ENCODE data around the gene MEIOC.

Gene MEIOC

DNA sequence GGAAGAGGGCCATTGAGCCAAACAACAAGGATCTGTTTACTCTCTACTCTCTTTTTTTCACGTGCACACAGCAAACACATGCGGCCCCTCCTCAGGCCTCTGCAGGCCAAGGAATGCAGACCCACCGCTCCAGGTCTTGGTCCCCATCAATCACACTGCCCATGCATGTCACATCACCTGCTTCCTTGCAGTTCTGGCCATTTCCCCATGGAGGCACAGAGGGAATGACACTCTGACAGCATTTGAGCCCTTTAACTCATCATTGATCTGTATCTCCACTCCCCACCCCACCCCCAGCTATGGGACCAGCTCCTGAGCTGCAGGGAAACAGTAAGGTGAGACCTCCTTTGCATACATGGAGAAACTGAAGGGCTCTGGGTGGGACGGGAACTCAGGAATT lies 45.9 kb upstream of the MEIOC start:
- TF ChIP-seq POLR2AphosphoS5 (IDR thresholded peaks at IDR 0.05; ENCODE audit: low read depth, low read length) = no peak
- TF ChIP-seq REST (IDR thresholded peaks at IDR 0.05; ENCODE audit: insufficient read depth in 1 of 2, low read depth in 2 of 2, low read length in 2 of 2) = no peak
- no peak for TF ChIP-seq FOXP2 (optimal IDR thresholded peaks at IDR 0.05; ENCODE audit: borderline replicate concordance, extremely low read depth, extremely low read length, insufficient read depth)
- TF ChIP-seq SIN3A (IDR thresholded peaks at IDR 0.05; ENCODE audit: borderline replicate concordance, insufficient read depth, low read length) = no peak
- TF ChIP-seq TAF1 (IDR thresholded peaks at IDR 0.05; ENCODE audit: borderline replicate concordance, insufficient read depth, low read length) = no peak

DNA sequence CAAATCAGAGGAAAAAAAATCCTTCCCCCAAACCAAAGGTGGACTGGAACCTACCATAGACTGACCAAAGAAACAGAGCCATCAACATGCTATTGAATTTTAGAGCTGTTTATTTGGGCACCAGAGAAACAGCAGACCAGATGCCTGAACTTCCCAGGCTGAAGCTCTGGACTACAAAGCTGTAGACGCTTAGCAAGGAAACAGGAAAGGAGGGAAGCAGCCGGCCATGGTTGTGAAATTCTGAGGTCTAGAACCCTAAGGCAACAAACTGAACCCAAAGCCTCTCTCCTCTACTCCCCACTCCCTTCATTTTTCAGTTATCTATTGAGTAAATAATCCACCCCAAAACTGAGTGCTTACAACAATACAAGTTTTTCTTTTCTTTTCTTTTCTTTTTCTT lies 45.4 kb upstream of the MEIOC start:
- no peak for TF ChIP-seq REST (IDR thresholded peaks at IDR 0.05; ENCODE audit: insufficient read depth in 1 of 2, low read depth in 2 of 2, low read length in 2 of 2)
- TF ChIP-seq TAF1 (IDR thresholded peaks at IDR 0.05; ENCODE audit: borderline replicate concordance, insufficient read depth, low read length) = no peak
- no peak for TF ChIP-seq POLR2AphosphoS5 (IDR thresholded peaks at IDR 0.05; ENCODE audit: low read depth, low read length)
- no peak for TF ChIP-seq FOXP2 (optimal IDR thresholded peaks at IDR 0.05; ENCODE audit: borderline replicate concordance, extremely low read depth, extremely low read length, insufficient read depth)
- no peak for TF ChIP-seq SIN3A (IDR thresholded peaks at IDR 0.05; ENCODE audit: borderline replicate concordance, insufficient read depth, low read length)

DNA sequence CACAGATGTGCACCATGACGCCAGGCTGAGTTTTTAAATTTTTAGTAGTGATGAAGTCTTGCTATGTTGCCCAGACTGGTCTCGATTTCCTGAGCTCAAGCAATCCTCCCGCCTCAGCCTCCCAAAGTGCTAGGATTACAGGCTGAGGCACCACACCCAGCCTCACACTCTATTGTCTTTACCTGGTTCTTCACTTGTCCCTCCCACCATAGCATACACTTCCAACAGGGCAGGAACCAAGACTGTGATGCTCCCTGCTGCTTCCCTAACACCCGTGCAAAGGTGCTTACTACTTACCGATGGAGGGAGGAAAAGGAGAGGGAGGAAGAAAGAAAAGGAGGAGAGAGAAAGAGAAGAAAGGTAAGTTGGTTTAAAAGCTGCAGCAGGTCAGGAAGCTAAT lies 41.4 kb upstream of the MEIOC start:
- no peak for TF ChIP-seq FOXP2 (optimal IDR thresholded peaks at IDR 0.05; ENCODE audit: borderline replicate concordance, extremely low read depth, extremely low read length, insufficient read depth)
- TF ChIP-seq REST (IDR thresholded peaks at IDR 0.05; ENCODE audit: insufficient read depth in 1 of 2, low read depth in 2 of 2, low read length in 2 of 2) = no peak
- no peak for TF ChIP-seq POLR2AphosphoS5 (IDR thresholded peaks at IDR 0.05; ENCODE audit: low read depth, low read length)
- no peak for TF ChIP-seq TAF1 (IDR thresholded peaks at IDR 0.05; ENCODE audit: borderline replicate concordance, insufficient read depth, low read length)
- TF ChIP-seq SIN3A (IDR thresholded peaks at IDR 0.05; ENCODE audit: borderline replicate concordance, insufficient read depth, low read length) = no peak

DNA sequence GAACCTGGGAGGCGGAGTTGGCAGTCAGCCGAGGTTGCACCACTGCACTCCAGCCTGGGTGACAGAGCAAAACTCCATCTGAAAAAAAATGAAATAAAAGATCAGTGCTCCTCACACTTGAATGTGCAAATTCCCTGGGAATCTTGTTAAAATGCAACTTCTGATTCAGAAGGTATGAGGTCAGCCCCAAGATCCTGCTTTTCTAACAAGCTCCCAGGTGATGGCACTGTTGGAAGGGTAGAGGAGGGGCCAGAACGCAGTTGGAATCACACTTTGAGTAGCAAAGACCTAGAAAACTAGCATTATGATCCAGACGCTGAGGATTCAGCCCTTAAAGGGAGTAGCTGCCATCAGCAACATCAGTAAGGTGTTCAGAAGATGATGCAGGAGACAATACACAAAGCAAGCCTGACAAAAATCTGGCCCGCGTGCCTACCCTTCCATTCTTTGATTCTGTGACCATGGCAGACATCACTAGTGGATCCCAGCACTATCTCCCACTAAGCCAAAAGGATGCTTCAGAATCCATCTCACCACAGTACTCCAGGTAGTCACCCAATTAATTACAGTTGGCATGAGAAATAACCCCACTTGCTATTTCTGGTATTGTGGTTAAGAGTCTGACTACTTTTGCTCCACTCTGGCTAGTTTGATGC lies 33.1 kb upstream of the MEIOC start:
- TF ChIP-seq SIN3A (IDR thresholded peaks at IDR 0.05; ENCODE audit: borderline replicate concordance, insufficient read depth, low read length) = no peak
- TF ChIP-seq FOXP2 (optimal IDR thresholded peaks at IDR 0.05; ENCODE audit: borderline replicate concordance, extremely low read depth, extremely low read length, insufficient read depth) = no peak
- TF ChIP-seq REST (IDR thresholded peaks at IDR 0.05; ENCODE audit: insufficient read depth in 1 of 2, low read depth in 2 of 2, low read length in 2 of 2) = no peak
- no peak for TF ChIP-seq POLR2AphosphoS5 (IDR thresholded peaks at IDR 0.05; ENCODE audit: low read depth, low read length)
- no peak for TF ChIP-seq TAF1 (IDR thresholded peaks at IDR 0.05; ENCODE audit: borderline replicate concordance, insufficient read depth, low read length)

Measured in PFSK-1 (cell line).